GM12878 (cell line): Measurements from ENCODE around the gene ZNF599. TPM values are rescaled to one million over a fixed set of nuclear protein-coding genes. Genes with fewer than 3 reads are reported as not detected.

Experiments used
- CBX5 ChIP-seq: sonication (generic); IDR thresholded peaks from 2 replicates; pipeline ENCODE4 v1.6.1; 2016; ENCODE audit warnings: low read depth, moderate library complexity, mild to moderate bottlenecking, inconsistent platforms
- CHD1 ChIP-seq: IDR thresholded peaks from 2 replicates; pipeline ENCODE4 v1.6.1; 2012; ENCODE audit warnings: low read depth, low read length, improper control_type of control experiment
- HDAC2 ChIP-seq: fragments of 200-600 bp; sonication (generic); IDR thresholded peaks from 2 replicates; pipeline ENCODE4 v1.6.1; 2017
- IKZF1 ChIP-seq: fragments of 450-650 bp; conservative IDR thresholded peaks from 2 replicates; pipeline ENCODE4 v1.6.1; 2017; ENCODE audit warnings: antibody characterized with exemption, mild to moderate bottlenecking
- KAT2A ChIP-seq: conservative IDR thresholded peaks from 2 replicates; pipeline ENCODE4 v1.6.1; 2011; ENCODE audit warnings: low read depth, low read length; ENCODE audit not compliant: control insufficient read depth
- KDM1A ChIP-seq: fragments of 200-600 bp; sonication (generic); IDR thresholded peaks from 2 replicates; pipeline ENCODE4 v1.6.1; 2016; ENCODE audit warnings: borderline replicate concordance
- MTA3 ChIP-seq: IDR thresholded peaks from 2 replicates; pipeline ENCODE4 v1.6.1; 2012; ENCODE audit warnings: low read length, inconsistent platforms, borderline replicate concordance
- NR2F1 ChIP-seq: fragments of 450-650 bp; conservative IDR thresholded peaks from 2 replicates; pipeline ENCODE4 v1.6.1; 2017; ENCODE audit warnings: mild to moderate bottlenecking
- POU2F2 ChIP-seq: IDR thresholded peaks from 3 replicates; pipeline ENCODE4 v1.6.1; 2011; ENCODE audit warnings: low read depth, mild to moderate bottlenecking, low read length, borderline replicate concordance
- STAT1 ChIP-seq: fragments of 450-650 bp; conservative IDR thresholded peaks from 2 replicates; pipeline ENCODE4 v1.6.1; 2014; ENCODE audit warnings: antibody characterized with exemption, mild to moderate bottlenecking
- SUZ12 ChIP-seq: fragments of 200-600 bp; sonication (generic); IDR thresholded peaks from one replicate; pipeline ENCODE4 v1.6.1; 2018; ENCODE audit warnings: antibody characterized with exemption, mild to moderate bottlenecking; ENCODE audit not compliant: unreplicated experiment
- TCF12 ChIP-seq: IDR thresholded peaks from 2 replicates; pipeline ENCODE4 v1.6.1; 2011; ENCODE audit warnings: low read depth, mild to moderate bottlenecking, low read length
- WRNIP1 ChIP-seq: IDR thresholded peaks from 2 replicates; pipeline ENCODE4 v1.6.1; 2011; ENCODE audit warnings: low read depth, low read length, improper control_type of control experiment, borderline replicate concordance
- ZBED1 ChIP-seq: IDR thresholded peaks from 2 replicates; pipeline ENCODE4 v1.6.1; 2016; ENCODE audit warnings: borderline replicate concordance
- ZNF384 ChIP-seq: IDR thresholded peaks from 2 replicates; pipeline ENCODE4 v1.6.1; 2012; ENCODE audit warnings: low read depth, mild to moderate bottlenecking, low read length, improper control_type of control experiment, borderline replicate concordance
- ZSCAN29 ChIP-seq: fragments of 450-650 bp; IDR thresholded peaks from 2 replicates; pipeline ENCODE4 v1.6.1; 2017; ENCODE audit warnings: mild to moderate bottlenecking, moderate library complexity
- polyA plus RNA-seq, 11 experiments: library from polyadenylated mRNA; depleted of rRNA in 4 of 11; unstranded in 6 of 11; stranded (reverse) in 5 of 11; fragments of >200 nt; fragmentation: Nextera tagmentation in 4 of 11; fragmentation: Illumina TruSeq in 1 of 11; extraction: Ambion mirVana in 4 of 11; extraction: Trizol in 1 of 11; gene quantifications; 1 replicate in 1 of 11; 2 replicates in 10 of 11; pipeline versions ENCODE4 v1.2.1 to v1.2.3, GENCODE V29; 2011 to 2016; ENCODE audit warnings: inconsistent platforms in 2 of 11, missing spikeins in 2 of 11, low read depth in 1 of 11
- total RNA-seq, 4 experiments: library from RNA; depleted of rRNA in 3 of 4; stranded (reverse); fragments of >200 nt in 3 of 4; fragmentation: Illumina TruSeq in 1 of 4; extraction: Trizol in 1 of 4; gene quantifications; 2 replicates each; pipeline versions ENCODE4 v1.2.1 to v1.2.3, GENCODE V29; 2013 to 2021
- TF ChIP-seq, protein P1 (sequence below): fragments of 450-650 bp; IDR thresholded peaks from 2 replicates; pipeline ENCODE4 v1.6.1; 2014; ENCODE audit warnings: mild to moderate bottlenecking
- TF ChIP-seq, protein P2 (sequence below): IDR thresholded peaks from 2 replicates; pipeline ENCODE4 v1.6.1; 2012; ENCODE audit warnings: low read length, inconsistent platforms
- TF ChIP-seq, protein P3 (sequence below): fragments of 450-650 bp; IDR thresholded peaks from 2 replicates; pipeline ENCODE4 v1.6.1; 2017; ENCODE audit warnings: mild to moderate bottlenecking, low read depth, inconsistent platforms; ENCODE audit not compliant: poor library complexity, severe bottlenecking
- TF ChIP-seq, protein P4 (sequence below): IDR thresholded peaks from 2 replicates; pipeline ENCODE4 v1.6.1; 2011; ENCODE audit warnings: mild to moderate bottlenecking, low read depth, low read length, moderate library complexity; ENCODE audit not compliant: insufficient replicate concordance
- TF ChIP-seq, protein P5 (sequence below): fragments of 450-650 bp; IDR thresholded peaks from 2 replicates; pipeline ENCODE4 v1.6.1; 2017; ENCODE audit warnings: mild to moderate bottlenecking, moderate library complexity

ZNF599 gene
- total and polyA plus RNA-seq, 10 of the 15 experiments (the other 5 are each of a cell fraction or from before 2014, with no cell fraction given): 0.27 to 4.8 (median 1.9) TPM

DNA sequence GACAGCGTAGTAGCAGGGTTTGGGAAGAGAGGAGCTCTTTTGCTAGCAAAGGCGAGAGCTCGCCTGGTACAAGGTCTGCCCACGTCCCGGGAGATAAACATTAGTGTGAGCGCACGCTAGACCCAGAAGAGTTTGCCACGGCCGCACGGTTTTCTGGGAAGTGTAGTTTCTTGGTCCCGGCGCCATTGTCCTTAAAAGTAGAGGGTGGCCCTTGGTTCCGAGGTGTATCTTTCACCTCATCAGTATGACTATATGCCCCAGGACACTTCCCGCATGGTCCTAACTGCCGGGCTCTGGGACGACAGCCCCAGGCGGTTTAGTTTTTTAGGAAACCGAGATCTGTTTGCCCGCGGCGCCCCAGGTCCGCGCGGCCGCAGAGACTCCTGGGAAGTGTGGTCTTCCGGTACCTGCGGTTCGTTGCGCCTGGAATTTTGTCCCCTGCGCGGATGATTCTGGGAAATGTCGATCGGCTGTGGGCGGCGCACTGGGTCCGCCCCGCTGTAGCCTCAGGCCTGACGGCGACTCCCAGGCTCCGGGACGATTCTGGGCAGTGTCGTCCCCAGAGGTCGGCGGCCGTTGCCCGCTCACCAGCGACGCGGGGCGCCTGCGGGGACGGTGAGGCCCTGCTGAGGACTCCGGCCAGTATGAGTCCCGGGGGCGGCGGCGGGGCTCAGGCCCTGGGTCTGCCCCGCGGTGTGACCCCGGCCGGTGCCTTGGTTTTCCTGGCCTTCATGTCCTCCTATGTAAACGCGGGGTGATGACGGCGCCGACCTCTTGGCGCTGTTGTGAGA is 39.1 kb downstream of the ZNF599 start, which contains the start of gene ZNF181 (continued):
- TF ChIP-seq, protein P1, sequence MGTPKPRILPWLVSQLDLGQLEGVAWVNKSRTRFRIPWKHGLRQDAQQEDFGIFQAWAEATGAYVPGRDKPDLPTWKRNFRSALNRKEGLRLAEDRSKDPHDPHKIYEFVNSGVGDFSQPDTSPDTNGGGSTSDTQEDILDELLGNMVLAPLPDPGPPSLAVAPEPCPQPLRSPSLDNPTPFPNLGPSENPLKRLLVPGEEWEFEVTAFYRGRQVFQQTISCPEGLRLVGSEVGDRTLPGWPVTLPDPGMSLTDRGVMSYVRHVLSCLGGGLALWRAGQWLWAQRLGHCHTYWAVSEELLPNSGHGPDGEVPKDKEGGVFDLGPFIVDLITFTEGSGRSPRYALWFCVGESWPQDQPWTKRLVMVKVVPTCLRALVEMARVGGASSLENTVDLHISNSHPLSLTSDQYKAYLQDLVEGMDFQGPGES: no peak
- no peak for TF ChIP-seq WRNIP1
- TF ChIP-seq, protein P2, sequence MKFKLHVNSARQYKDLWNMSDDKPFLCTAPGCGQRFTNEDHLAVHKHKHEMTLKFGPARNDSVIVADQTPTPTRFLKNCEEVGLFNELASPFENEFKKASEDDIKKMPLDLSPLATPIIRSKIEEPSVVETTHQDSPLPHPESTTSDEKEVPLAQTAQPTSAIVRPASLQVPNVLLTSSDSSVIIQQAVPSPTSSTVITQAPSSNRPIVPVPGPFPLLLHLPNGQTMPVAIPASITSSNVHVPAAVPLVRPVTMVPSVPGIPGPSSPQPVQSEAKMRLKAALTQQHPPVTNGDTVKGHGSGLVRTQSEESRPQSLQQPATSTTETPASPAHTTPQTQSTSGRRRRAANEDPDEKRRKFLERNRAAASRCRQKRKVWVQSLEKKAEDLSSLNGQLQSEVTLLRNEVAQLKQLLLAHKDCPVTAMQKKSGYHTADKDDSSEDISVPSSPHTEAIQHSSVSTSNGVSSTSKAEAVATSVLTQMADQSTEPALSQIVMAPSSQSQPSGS: no peak
- 0 out of 2 replicates have a peak, but pooled peaks have one; percentile 60 for TF ChIP-seq STAT1
- TF ChIP-seq POU2F2: no peak; the same call in 2 of the 3 replicates
- no peak for TF ChIP-seq ZBED1
- no peak for TF ChIP-seq MTA3
- peak; percentile 99 for TF ChIP-seq IKZF1
- TF ChIP-seq TCF12: 0 out of 2 replicates have a peak, but pooled peaks have one; percentile 32
- no peak for TF ChIP-seq SUZ12
- TF ChIP-seq, protein P3, sequence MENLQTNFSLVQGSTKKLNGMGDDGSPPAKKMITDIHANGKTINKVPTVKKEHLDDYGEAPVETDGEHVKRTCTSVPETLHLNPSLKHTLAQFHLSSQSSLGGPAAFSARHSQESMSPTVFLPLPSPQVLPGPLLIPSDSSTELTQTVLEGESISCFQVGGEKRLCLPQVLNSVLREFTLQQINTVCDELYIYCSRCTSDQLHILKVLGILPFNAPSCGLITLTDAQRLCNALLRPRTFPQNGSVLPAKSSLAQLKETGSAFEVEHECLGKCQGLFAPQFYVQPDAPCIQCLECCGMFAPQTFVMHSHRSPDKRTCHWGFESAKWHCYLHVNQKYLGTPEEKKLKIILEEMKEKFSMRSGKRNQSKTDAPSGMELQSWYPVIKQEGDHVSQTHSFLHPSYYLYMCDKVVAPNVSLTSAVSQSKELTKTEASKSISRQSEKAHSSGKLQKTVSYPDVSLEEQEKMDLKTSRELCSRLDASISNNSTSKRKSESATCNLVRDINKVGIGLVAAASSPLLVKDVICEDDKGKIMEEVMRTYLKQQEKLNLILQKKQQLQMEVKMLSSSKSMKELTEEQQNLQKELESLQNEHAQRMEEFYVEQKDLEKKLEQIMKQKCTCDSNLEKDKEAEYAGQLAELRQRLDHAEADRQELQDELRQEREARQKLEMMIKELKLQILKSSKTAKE: no peak
- TF ChIP-seq, protein P4, sequence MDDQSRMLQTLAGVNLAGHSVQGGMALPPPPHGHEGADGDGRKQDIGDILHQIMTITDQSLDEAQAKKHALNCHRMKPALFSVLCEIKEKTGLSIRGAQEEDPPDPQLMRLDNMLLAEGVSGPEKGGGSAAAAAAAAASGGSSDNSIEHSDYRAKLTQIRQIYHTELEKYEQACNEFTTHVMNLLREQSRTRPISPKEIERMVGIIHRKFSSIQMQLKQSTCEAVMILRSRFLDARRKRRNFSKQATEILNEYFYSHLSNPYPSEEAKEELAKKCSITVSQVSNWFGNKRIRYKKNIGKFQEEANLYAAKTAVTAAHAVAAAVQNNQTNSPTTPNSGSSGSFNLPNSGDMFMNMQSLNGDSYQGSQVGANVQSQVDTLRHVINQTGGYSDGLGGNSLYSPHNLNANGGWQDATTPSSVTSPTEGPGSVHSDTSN: no peak
- TF ChIP-seq HDAC2: no peak
- no peak for TF ChIP-seq ZNF384
- TF ChIP-seq NR2F1: peak; percentile 92
- no peak for TF ChIP-seq KDM1A
- no peak for TF ChIP-seq CBX5
- TF ChIP-seq ZSCAN29: no peak
- TF ChIP-seq CHD1: 0 out of 2 replicates have a peak, but pooled peaks have one; percentile 42
- TF ChIP-seq, protein P5, sequence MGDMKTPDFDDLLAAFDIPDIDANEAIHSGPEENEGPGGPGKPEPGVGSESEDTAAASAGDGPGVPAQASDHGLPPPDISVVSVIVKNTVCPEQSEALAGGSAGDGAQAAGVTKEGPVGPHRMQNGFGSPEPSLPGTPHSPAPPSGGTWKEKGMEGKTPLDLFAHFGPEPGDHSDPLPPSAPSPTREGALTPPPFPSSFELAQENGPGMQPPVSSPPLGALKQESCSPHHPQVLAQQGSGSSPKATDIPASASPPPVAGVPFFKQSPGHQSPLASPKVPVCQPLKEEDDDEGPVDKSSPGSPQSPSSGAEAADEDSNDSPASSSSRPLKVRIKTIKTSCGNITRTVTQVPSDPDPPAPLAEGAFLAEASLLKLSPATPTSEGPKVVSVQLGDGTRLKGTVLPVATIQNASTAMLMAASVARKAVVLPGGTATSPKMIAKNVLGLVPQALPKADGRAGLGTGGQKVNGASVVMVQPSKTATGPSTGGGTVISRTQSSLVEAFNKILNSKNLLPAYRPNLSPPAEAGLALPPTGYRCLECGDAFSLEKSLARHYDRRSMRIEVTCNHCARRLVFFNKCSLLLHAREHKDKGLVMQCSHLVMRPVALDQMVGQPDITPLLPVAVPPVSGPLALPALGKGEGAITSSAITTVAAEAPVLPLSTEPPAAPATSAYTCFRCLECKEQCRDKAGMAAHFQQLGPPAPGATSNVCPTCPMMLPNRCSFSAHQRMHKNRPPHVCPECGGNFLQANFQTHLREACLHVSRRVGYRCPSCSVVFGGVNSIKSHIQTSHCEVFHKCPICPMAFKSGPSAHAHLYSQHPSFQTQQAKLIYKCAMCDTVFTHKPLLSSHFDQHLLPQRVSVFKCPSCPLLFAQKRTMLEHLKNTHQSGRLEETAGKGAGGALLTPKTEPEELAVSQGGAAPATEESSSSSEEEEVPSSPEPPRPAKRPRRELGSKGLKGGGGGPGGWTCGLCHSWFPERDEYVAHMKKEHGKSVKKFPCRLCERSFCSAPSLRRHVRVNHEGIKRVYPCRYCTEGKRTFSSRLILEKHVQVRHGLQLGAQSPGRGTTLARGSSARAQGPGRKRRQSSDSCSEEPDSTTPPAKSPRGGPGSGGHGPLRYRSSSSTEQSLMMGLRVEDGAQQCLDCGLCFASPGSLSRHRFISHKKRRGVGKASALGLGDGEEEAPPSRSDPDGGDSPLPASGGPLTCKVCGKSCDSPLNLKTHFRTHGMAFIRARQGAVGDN: 0 out of 2 replicates have a peak, but pooled peaks have one; percentile 39
- no peak for TF ChIP-seq KAT2A
